Osteocyte (in vitro differentiated cells): ENCODE results near the gene IL1RAPL2. TPM values are rescaled to one million over a fixed set of nuclear protein-coding genes. Genes with fewer than 3 reads are reported as not detected.

Experiments
- DNase-seq: peaks from one replicate; pipeline ENCODE4 v3.0.0; 2021; ENCODE audit warnings: mixed read lengths; ENCODE audit not compliant: unreplicated experiment; ENCODE audit errors: extremely low spot score
- H3K27ac Mint-ChIP-seq: one replicate; pipeline ENCODE4 v1.8.0; 2021; ENCODE audit warnings: mild to moderate bottlenecking, mixed read lengths; ENCODE audit not compliant: unreplicated experiment
- H3K27me3 Mint-ChIP-seq: one replicate; pipeline ENCODE4 v1.8.0; 2021; ENCODE audit warnings: mixed read lengths; ENCODE audit not compliant: unreplicated experiment
- H3K36me3 Mint-ChIP-seq: one replicate; pipeline ENCODE4 v1.8.0; 2021; ENCODE audit warnings: mixed read lengths; ENCODE audit not compliant: unreplicated experiment
- H3K4me1 Mint-ChIP-seq: one replicate; pipeline ENCODE4 v1.8.0; 2021; ENCODE audit warnings: mixed read lengths; ENCODE audit not compliant: unreplicated experiment
- H3K4me3 Mint-ChIP-seq: one replicate; pipeline ENCODE4 v1.8.0; 2021; ENCODE audit warnings: mild to moderate bottlenecking, moderate library complexity, mixed read lengths; ENCODE audit not compliant: unreplicated experiment
- H3K9me3 Mint-ChIP-seq: one replicate; pipeline ENCODE4 v1.8.0; 2021; ENCODE audit warnings: mixed read lengths; ENCODE audit not compliant: unreplicated experiment
- CTCF ChIP-seq: fragments of 200-600 bp; sonication (generic); IDR thresholded peaks from 2 replicates; pipeline ENCODE4 v1.5.0; 2021; ENCODE audit warnings: antibody characterized with exemption, mild to moderate bottlenecking, moderate library complexity
- total RNA-seq: library from RNA; stranded (reverse); gene quantifications from 2 replicates; pipeline ENCODE4 v1.2.1, GENCODE V29; 2021

The IL1RAPL2 gene
- total RNA-seq, 1 donor from 2014 or later, result not detected

- no peak for TF ChIP-seq CTCF
- Mint-ChIP-seq H3K27ac (no peak overlapping the region), H3K9me3 (peaks cover 5% of the 10 kb centered on the region), H3K27me3 (no peaks in the 10 kb centered on the region), H3K36me3 (no peaks in the 10 kb centered on the region), H3K4me3 (no peak overlapping the region), H3K4me1 (no peaks in the 10 kb centered on the region)
- no peak for DNase-seq
Observed at GRCh38 chrX:105277132-105277531, 711.1 kb downstream of the IL1RAPL2 start.

GRCh38 chrX:105282077-105282476, 716.1 kb downstream of the IL1RAPL2 start:
- Mint-ChIP-seq H3K27ac (no peak overlapping the region), H3K4me1 (no peaks in the 10 kb centered on the region), H3K36me3 (no peaks in the 10 kb centered on the region), H3K4me3 (no peak overlapping the region), H3K27me3 (no peaks in the 10 kb centered on the region), H3K9me3 (no peaks in the 10 kb centered on the region)
- DNase-seq, result no peak
- TF ChIP-seq CTCF, result no peak

DNA sequence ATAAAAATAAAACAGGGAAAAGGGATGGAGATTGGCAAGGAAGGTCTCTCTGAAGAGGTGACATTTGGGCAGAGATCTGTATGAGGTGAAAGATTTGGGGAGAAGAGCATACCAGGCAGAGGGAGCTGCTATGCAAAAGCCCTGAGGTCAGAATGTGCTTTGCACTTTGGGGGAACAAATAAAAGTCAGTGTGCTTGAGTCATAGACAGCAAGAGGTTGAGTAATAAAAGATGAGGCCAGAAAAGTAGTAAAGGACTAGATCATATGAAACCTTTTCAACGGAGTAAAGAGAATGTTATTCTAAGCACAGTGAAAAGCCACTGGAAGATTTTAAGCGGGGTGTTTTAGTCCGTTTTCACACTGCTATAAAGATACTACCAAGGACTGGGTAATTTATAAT, 731.0 kb downstream of the IL1RAPL2 start:
- no peak for DNase-seq
- H3K4me3 Mint-ChIP-seq, result no peak overlapping the region
- no peaks in the 10 kb centered on the region for H3K4me1 Mint-ChIP-seq
- H3K36me3 Mint-ChIP-seq, result no peaks in the 10 kb centered on the region
- TF ChIP-seq CTCF, result no peak
- peaks cover 8% of the 10 kb centered on the region for H3K9me3 Mint-ChIP-seq
- H3K27me3 Mint-ChIP-seq, result peaks cover 4% of the 10 kb centered on the region
- H3K27ac Mint-ChIP-seq, result no peak overlapping the region

DNA sequence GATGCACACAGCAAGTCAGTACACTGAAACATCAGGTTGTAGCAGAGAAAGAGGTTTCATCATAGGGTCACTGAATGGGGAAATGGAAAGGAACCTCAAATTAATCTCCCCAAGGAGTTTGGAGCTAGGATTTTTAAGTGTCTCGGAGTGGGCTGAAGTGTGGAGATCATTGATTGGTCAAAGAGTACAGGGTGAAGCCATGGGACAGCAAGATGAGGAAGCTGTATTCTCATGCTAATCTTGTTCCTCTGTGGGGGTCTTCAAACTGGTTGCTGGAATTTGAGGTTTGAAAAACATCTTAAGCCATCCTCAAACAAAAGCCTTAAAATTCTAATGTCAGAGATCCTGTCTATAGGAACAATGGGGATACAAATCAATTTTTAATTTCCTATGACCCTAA, 733.3 kb downstream of the IL1RAPL2 start:
- Mint-ChIP-seq H3K27me3 (peaks cover 4% of the 10 kb centered on the region), H3K4me1 (no peaks in the 10 kb centered on the region), H3K27ac (no peak overlapping the region), H3K4me3 (no peak overlapping the region), H3K36me3 (no peaks in the 10 kb centered on the region), H3K9me3 (peaks cover 8% of the 10 kb centered on the region)
- no peak for DNase-seq
- TF ChIP-seq CTCF, result no peak

DNA sequence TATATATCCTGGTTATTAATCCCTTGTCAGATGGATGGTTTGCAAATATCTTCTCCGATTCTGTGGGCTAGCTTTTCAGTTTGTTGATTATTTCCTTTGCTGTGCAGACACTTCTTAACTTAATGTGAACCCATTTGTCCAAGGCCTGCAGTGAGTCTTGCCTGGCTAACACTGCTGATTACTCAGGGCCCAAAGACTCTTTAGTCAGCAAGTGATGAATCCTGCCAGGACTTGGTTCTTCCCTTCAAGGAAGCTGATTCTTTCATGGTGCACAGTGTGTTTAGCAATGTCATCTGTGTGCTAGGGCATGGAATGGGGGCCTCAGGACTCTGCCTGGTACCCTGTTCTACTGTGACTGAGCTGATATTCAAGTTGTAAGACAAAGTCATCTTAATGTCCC, 736.2 kb downstream of the IL1RAPL2 start:
- peaks cover 4% of the 10 kb centered on the region for H3K27me3 Mint-ChIP-seq
- H3K36me3 Mint-ChIP-seq, result no peaks in the 10 kb centered on the region
- no peak for DNase-seq
- H3K27ac Mint-ChIP-seq, result no peak overlapping the region
- peaks cover 11% of the 10 kb centered on the region for H3K9me3 Mint-ChIP-seq
- H3K4me3 Mint-ChIP-seq, result no peak overlapping the region
- H3K4me1 Mint-ChIP-seq, result no peaks in the 10 kb centered on the region
- no peak for TF ChIP-seq CTCF
